ENCODE results near the gene CCDC184.
"Not testable (repeated sequence)": the region's sequence is repeated elsewhere in the genome, so short reads cannot be mapped to it uniquely, and the experiment has no call there.

CCDC184 gene

GRCh38 chr12:48180424-48180823 lies 3.0 kb upstream of the CCDC184 start:
- no peak for DNase-seq

- DNase-seq: no peak
Measured at GRCh38 chr12:48180857-48181495, 2.5 kb upstream of the CCDC184 start.

GRCh38 chr12:48182631-48183030 lies 813 bp upstream of the CCDC184 start:
- DNase-seq: no peak

GRCh38 chr12:48183876-48184548 lies 568 bp downstream of the CCDC184 start:
- DNase-seq: no peak

GRCh38 chr12:48184549-48184922 lies 1.1 kb downstream of the CCDC184 start:
- no peak for DNase-seq

GRCh38 chr12:48185181-48185919 lies 1.9 kb downstream of the CCDC184 start:
- no peak for DNase-seq

GRCh38 chr12:48187916-48188695 lies 4.7 kb downstream of the CCDC184 start:
- no peak for DNase-seq

- peak; percentile 7 for DNase-seq
Measured at GRCh38 chr12:48189331-48190125, 6.1 kb downstream of the CCDC184 start.

GRCh38 chr12:48191096-48191495 lies 7.7 kb downstream of the CCDC184 start:
- no peak for DNase-seq

- DNase-seq: no peak
Measured at GRCh38 chr12:48192861-48193260, 9.4 kb downstream of the CCDC184 start.

GRCh38 chr12:48193623-48194022 lies 10.2 kb downstream of the CCDC184 start:
- no peak for DNase-seq

GRCh38 chr12:48194799-48195201 lies 11.4 kb downstream of the CCDC184 start:
- DNase-seq: no peak

GRCh38 chr12:48197549-48197970 lies 14.1 kb downstream of the CCDC184 start:
- DNase-seq: no peak

- DNase-seq: peak; percentile 3
Measured at GRCh38 chr12:48197971-48198671, 14.7 kb downstream of the CCDC184 start.

GRCh38 chr12:48198672-48198971 lies 15.2 kb downstream of the CCDC184 start:
- DNase-seq: no peak

- no peak for DNase-seq
Measured at GRCh38 chr12:48198985-48199384, 15.5 kb downstream of the CCDC184 start.

GRCh38 chr12:48199774-48200221 lies 16.4 kb downstream of the CCDC184 start:
- no peak for DNase-seq

GRCh38 chr12:48201091-48201490 lies 17.6 kb downstream of the CCDC184 start:
- DNase-seq: no peak

GRCh38 chr12:48201516-48201915 lies 18.1 kb downstream of the CCDC184 start:
- DNase-seq: no peak

- no peak for DNase-seq
Measured at GRCh38 chr12:48202766-48203165, 19.3 kb downstream of the CCDC184 start.

- no peak for DNase-seq
Measured at GRCh38 chr12:48203192-48203591, 19.7 kb downstream of the CCDC184 start, which contains the start of gene OR10AD1. OR10AD1 (minus strand) TSS chr12:48203292; CDS start chr12:48203292, 0 bp downstream.

- DNase-seq: not testable (repeated sequence)
Measured at GRCh38 chr12:48209495-48209894, 26.1 kb downstream of the CCDC184 start.
